Lower lobe of right lung (tissue), 2 donors: ENCODE results near the gene NR2F1-AS1. TPM values are rescaled to one million over a fixed set of nuclear protein-coding genes. Genes with fewer than 3 reads are reported as not detected.
"Not testable (repeated sequence)": the region's sequence is repeated elsewhere in the genome, so short reads cannot be mapped to it uniquely, and the experiment has no call there.

ENCODE experiments used
- ATAC-seq, 2 donors: fragments of 200-7000 bp; cut with Tn5 transposase; one replicate each; pipeline ENCODE4 v1.9.1; 2020 to 2022; ENCODE audit warnings: mild to moderate bottlenecking in 2 of 2, moderate library complexity in 2 of 2
- DNase-seq: peaks from one replicate; pipeline ENCODE4 v3.0.0-alpha.2; 2020
- H3K27ac ChIP-seq: fragments of 200-600 bp; one replicate; pipeline ENCODE4 v1.8.0; 2022
- H3K27me3 ChIP-seq: fragments of 200-600 bp; one replicate; pipeline ENCODE4 v1.8.0; 2022; ENCODE audit warnings: low read depth
- H3K36me3 ChIP-seq: fragments of 200-600 bp; one replicate; pipeline ENCODE4 v1.8.0; 2022; ENCODE audit warnings: mild to moderate bottlenecking
- H3K4me1 ChIP-seq: fragments of 200-600 bp; one replicate; pipeline ENCODE4 v1.8.0; 2022
- H3K4me3 ChIP-seq: fragments of 200-600 bp; one replicate; pipeline ENCODE4 v1.8.0; 2022; ENCODE audit warnings: mild to moderate bottlenecking
- H3K9me3 ChIP-seq: fragments of 200-600 bp; one replicate; pipeline ENCODE4 v1.8.0; 2022
- CTCF ChIP-seq: fragments of 200-600 bp; IDR thresholded peaks from one replicate; pipeline ENCODE4 v1.8.0; 2022; ENCODE audit warnings: antibody characterized with exemption, mild to moderate bottlenecking
- intact Hi-C: fragments of 100-400 bp; cut with DNase I; formaldehyde crosslinking; loops from one replicate; pipeline ENCODE4 v1.11.0; 2022
- total RNA-seq: library from RNA; stranded (reverse); fragmentation: NEBNext Ultra II Directional; extraction: Animal tissue kit (Norgen Biotek cat#: 25700); gene quantifications from one replicate; pipeline ENCODE4 v1.2.1, GENCODE V29; 2021
- donor health status: DM: no; HTN: yes; CAD: no; lungs with severe emphysema.

Gene NR2F1-AS1
- total RNA-seq, 1 donor from 2014 or later: 11.1 TPM

GRCh38 chr5:93401634-93402213 lies 179.3 kb downstream of the NR2F1-AS1 start:
- Histone ChIP-seq H3K27ac (no peak overlapping the region), H3K4me1 (no peaks in the 10 kb centered on the region), H3K36me3 (no peaks in the 10 kb centered on the region), H3K4me3 (no peak overlapping the region), H3K9me3 (no peaks in the 10 kb centered on the region), H3K27me3 (no peaks in the 10 kb centered on the region)
- ATAC-seq: no peak
- no peak for TF ChIP-seq CTCF
- DNase-seq: no peak
- intact Hi-C loops: no loop called here

GRCh38 chr5:93399675-93400074 lies 181.3 kb downstream of the NR2F1-AS1 start:
- Histone ChIP-seq H3K27ac (no peak overlapping the region), H3K27me3 (no peaks in the 10 kb centered on the region), H3K36me3 (no peaks in the 10 kb centered on the region), H3K9me3 (no peaks in the 10 kb centered on the region), H3K4me1 (no peaks in the 10 kb centered on the region), H3K4me3 (no peak overlapping the region)
- DNase-seq (no peak), ATAC-seq (no peak)
- intact Hi-C loops: no loop called here
- no peak for TF ChIP-seq CTCF

GRCh38 chr5:93395971-93396379 lies 185.0 kb downstream of the NR2F1-AS1 start:
- no peak for TF ChIP-seq CTCF
- no peak for DNase-seq
- no peaks in the 10 kb centered on the region for H3K36me3 ChIP-seq
- H3K9me3 ChIP-seq: no peaks in the 10 kb centered on the region
- H3K27ac ChIP-seq: no peak overlapping the region
- intact Hi-C loops: no loop called here
- H3K27me3 ChIP-seq: no peaks in the 10 kb centered on the region
- no peaks in the 10 kb centered on the region for H3K4me1 ChIP-seq
- ATAC-seq: no peak
- H3K4me3 ChIP-seq: no peak overlapping the region

- no peak overlapping the region for H3K27ac ChIP-seq
- H3K27me3 ChIP-seq: no peaks in the 10 kb centered on the region
- ATAC-seq: no peak
- intact Hi-C loops: no loop called here
- H3K4me1 ChIP-seq: no peaks in the 10 kb centered on the region
- no peak for DNase-seq
- no peaks in the 10 kb centered on the region for H3K9me3 ChIP-seq
- H3K36me3 ChIP-seq: no peaks in the 10 kb centered on the region
- no peak overlapping the region for H3K4me3 ChIP-seq
- no peak for TF ChIP-seq CTCF
These were observed 186.0 kb downstream of the NR2F1-AS1 start for GRCh38 chr5:93395010-93395409.

GRCh38 chr5:93394301-93394700 lies 186.7 kb downstream of the NR2F1-AS1 start:
- Histone ChIP-seq H3K9me3 (no peaks in the 10 kb centered on the region), H3K27me3 (no peaks in the 10 kb centered on the region), H3K4me1 (no peaks in the 10 kb centered on the region), H3K36me3 (no peaks in the 10 kb centered on the region), H3K27ac (no peak overlapping the region), H3K4me3 (no peak overlapping the region)
- no peak for TF ChIP-seq CTCF
- DNase-seq (no peak), ATAC-seq (no peak)
- intact Hi-C loops: no loop called here

GRCh38 chr5:93391169-93391568 lies 189.8 kb downstream of the NR2F1-AS1 start:
- H3K27me3 ChIP-seq, H3K27ac ChIP-seq, ATAC-seq, H3K36me3 ChIP-seq, H3K4me1 ChIP-seq, DNase-seq, H3K4me3 ChIP-seq, intact Hi-C loops, H3K9me3 ChIP-seq: not testable (repeated sequence)
